OCI-LY7 (cell line): ENCODE results near the gene PAX2.

Source experiments
- EZH2phosphoT487 ChIP-seq: fragments of 200-600 bp; sonication (generic); IDR thresholded peaks from 2 replicates; pipeline ENCODE4 v1.6.1; 2018; ENCODE audit warnings: low read depth, borderline replicate concordance, mild to moderate bottlenecking, mixed run types, antibody characterized with exemption, low read length, moderate library complexity, mixed read lengths
- TF ChIP-seq, protein P1 (sequence below): fragments of 200-600 bp; sonication (generic); conservative IDR thresholded peaks from 2 replicates; pipeline ENCODE4 v1.5.1; 2014; ENCODE audit warnings: mild to moderate bottlenecking, antibody characterized with exemption, low read length, moderate library complexity, mixed read lengths

DNA sequence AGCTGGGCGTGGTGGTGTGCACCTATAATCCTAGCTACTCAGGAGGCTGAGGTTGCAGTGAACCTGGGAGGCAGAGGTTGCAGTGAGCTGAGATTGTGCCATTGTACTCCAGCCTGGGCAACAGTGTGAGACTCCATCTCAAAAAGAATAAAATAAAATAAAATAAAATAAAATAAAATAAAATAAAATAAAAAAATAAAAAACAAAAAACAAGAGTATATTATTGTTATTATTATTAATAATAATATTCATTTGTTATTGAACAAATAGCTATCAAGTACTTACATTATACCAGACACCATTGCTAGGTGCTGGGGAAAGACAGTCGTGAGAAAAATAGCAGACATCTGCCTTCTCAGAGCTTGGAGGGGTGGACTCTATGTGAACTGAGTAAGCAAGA lies 24.1 kb downstream of the PAX2 start:
- TF ChIP-seq, protein P1, sequence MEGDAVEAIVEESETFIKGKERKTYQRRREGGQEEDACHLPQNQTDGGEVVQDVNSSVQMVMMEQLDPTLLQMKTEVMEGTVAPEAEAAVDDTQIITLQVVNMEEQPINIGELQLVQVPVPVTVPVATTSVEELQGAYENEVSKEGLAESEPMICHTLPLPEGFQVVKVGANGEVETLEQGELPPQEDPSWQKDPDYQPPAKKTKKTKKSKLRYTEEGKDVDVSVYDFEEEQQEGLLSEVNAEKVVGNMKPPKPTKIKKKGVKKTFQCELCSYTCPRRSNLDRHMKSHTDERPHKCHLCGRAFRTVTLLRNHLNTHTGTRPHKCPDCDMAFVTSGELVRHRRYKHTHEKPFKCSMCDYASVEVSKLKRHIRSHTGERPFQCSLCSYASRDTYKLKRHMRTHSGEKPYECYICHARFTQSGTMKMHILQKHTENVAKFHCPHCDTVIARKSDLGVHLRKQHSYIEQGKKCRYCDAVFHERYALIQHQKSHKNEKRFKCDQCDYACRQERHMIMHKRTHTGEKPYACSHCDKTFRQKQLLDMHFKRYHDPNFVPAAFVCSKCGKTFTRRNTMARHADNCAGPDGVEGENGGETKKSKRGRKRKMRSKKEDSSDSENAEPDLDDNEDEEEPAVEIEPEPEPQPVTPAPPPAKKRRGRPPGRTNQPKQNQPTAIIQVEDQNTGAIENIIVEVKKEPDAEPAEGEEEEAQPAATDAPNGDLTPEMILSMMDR: no peak
- no peak for TF ChIP-seq EZH2phosphoT487
